Central memory CD8-positive, alpha-beta T cell (primary cell): ENCODE measurements around the gene BFSP2.

Experiments used
- ATAC-seq: fragments of 150-1000 bp; cut with Tn5 transposase; replicated peaks from 2 replicates; pipeline ENCODE4 v1.10.0; 2022; ENCODE audit warnings: mild to moderate bottlenecking, moderate FRiP score, moderate number of reproducible peaks; ENCODE audit not compliant: poor library complexity, severe bottlenecking; ENCODE audit errors: extremely low read depth
- DNase-seq, 2 donors: peaks; one replicate each; pipeline ENCODE4 v3.0.0; 2021; ENCODE audit warnings: low spot score in 2 of 2
- H3K27ac Mint-ChIP-seq: one replicate; pipeline ENCODE4 v1.8.0; 2022; ENCODE audit warnings: low read depth, mild to moderate bottlenecking, moderate library complexity, mixed read lengths
- H3K27me3 Mint-ChIP-seq: one replicate; pipeline ENCODE4 v1.8.0; 2022; ENCODE audit warnings: mixed read lengths
- H3K36me3 Mint-ChIP-seq: one replicate; pipeline ENCODE4 v1.8.0; 2022; ENCODE audit warnings: mild to moderate bottlenecking, moderate library complexity, mixed read lengths; ENCODE audit not compliant: insufficient read depth
- H3K4me1 Mint-ChIP-seq: one replicate; pipeline ENCODE4 v1.8.0; 2022; ENCODE audit warnings: mixed read lengths
- H3K4me3 Mint-ChIP-seq: one replicate; pipeline ENCODE4 v1.8.0; 2022; ENCODE audit warnings: mild to moderate bottlenecking, moderate library complexity, mixed read lengths
- H3K9me3 Mint-ChIP-seq: one replicate; pipeline ENCODE4 v1.8.0; 2022; ENCODE audit warnings: mixed read lengths

Gene BFSP2

GRCh38 chr3:133387341-133387740, 12.5 kb upstream of the BFSP2 start:
- no peak for DNase-seq
- Mint-ChIP-seq H3K36me3 (no peaks in the 10 kb centered on the region), H3K27ac (no peak overlapping the region), H3K4me3 (no peak overlapping the region), H3K4me1 (no peaks in the 10 kb centered on the region), H3K9me3 (no peaks in the 10 kb centered on the region), H3K27me3 (peaks cover 28% of the 10 kb centered on the region)
- ATAC-seq, result no peak

GRCh38 chr3:133388696-133389395, 11.0 kb upstream of the BFSP2 start:
- H3K27me3 Mint-ChIP-seq, result peaks cover 19% of the 10 kb centered on the region
- H3K4me1 Mint-ChIP-seq, result no peaks in the 10 kb centered on the region
- no peaks in the 10 kb centered on the region for H3K9me3 Mint-ChIP-seq
- no peak for DNase-seq
- H3K4me3 Mint-ChIP-seq, result no peak overlapping the region
- H3K27ac Mint-ChIP-seq, result no peak overlapping the region
- no peak for ATAC-seq
- peaks cover 2% of the 10 kb centered on the region for H3K36me3 Mint-ChIP-seq

- Mint-ChIP-seq H3K4me3 (no peak overlapping the region), H3K4me1 (no peaks in the 10 kb centered on the region), H3K27ac (no peak overlapping the region), H3K9me3 (no peaks in the 10 kb centered on the region), H3K36me3 (peaks cover 2% of the 10 kb centered on the region), H3K27me3 (no peaks in the 10 kb centered on the region)
- no peak for ATAC-seq
- no peak for DNase-seq
Measured at GRCh38 chr3:133390715-133391114, 9.1 kb upstream of the BFSP2 start.

GRCh38 chr3:133393204-133393603, 6.7 kb upstream of the BFSP2 start:
- no peak for ATAC-seq
- no peak overlapping the region for H3K27ac Mint-ChIP-seq
- no peak overlapping the region for H3K4me3 Mint-ChIP-seq
- no peaks in the 10 kb centered on the region for H3K9me3 Mint-ChIP-seq
- peaks cover 2% of the 10 kb centered on the region for H3K36me3 Mint-ChIP-seq
- peaks cover 7% of the 10 kb centered on the region for H3K27me3 Mint-ChIP-seq
- DNase-seq, result no peak
- no peaks in the 10 kb centered on the region for H3K4me1 Mint-ChIP-seq

GRCh38 chr3:133393691-133394474, 6.0 kb upstream of the BFSP2 start:
- H3K4me3 Mint-ChIP-seq, result no peak overlapping the region
- no peaks in the 10 kb centered on the region for H3K4me1 Mint-ChIP-seq
- DNase-seq (no peak), ATAC-seq (no peak)
- no peaks in the 10 kb centered on the region for H3K9me3 Mint-ChIP-seq
- H3K27me3 Mint-ChIP-seq, result peaks cover 8% of the 10 kb centered on the region
- no peak overlapping the region for H3K27ac Mint-ChIP-seq
- peaks cover 2% of the 10 kb centered on the region for H3K36me3 Mint-ChIP-seq

- Mint-ChIP-seq H3K4me3 (no peak overlapping the region), H3K36me3 (peaks cover 2% of the 10 kb centered on the region), H3K27ac (no peak overlapping the region)
Measured at GRCh38 chr3:133394561-133395311, 5.1 kb upstream of the BFSP2 start.

GRCh38 chr3:133396906-133397305, 3.0 kb upstream of the BFSP2 start:
- Mint-ChIP-seq H3K4me3 (no peak overlapping the region), H3K27ac (no peak overlapping the region), H3K4me1 (no peaks in the 10 kb centered on the region), H3K36me3 (peaks cover 2% of the 10 kb centered on the region), H3K9me3 (no peaks in the 10 kb centered on the region), H3K27me3 (peaks cover 19% of the 10 kb centered on the region)
- ATAC-seq (no peak), DNase-seq (no peak)

More at GRCh38 chr3:133394561-133395311, 5.1 kb upstream of the BFSP2 start:
- DNase-seq (no peak), ATAC-seq (no peak)
- Mint-ChIP-seq H3K9me3 (no peaks in the 10 kb centered on the region), H3K4me1 (no peaks in the 10 kb centered on the region), H3K27me3 (peaks cover 17% of the 10 kb centered on the region)

- H3K4me3 Mint-ChIP-seq, result no peak overlapping the region
- peaks cover 37% of the 10 kb centered on the region for H3K27me3 Mint-ChIP-seq
- no peaks in the 10 kb centered on the region for H3K9me3 Mint-ChIP-seq
- ATAC-seq, result no peak
- DNase-seq, result no peak
- H3K4me1 Mint-ChIP-seq, result no peaks in the 10 kb centered on the region
- no peaks in the 10 kb centered on the region for H3K36me3 Mint-ChIP-seq
- no peak overlapping the region for H3K27ac Mint-ChIP-seq
Measured at GRCh38 chr3:133401374-133402135, 1.7 kb downstream of the BFSP2 start.

GRCh38 chr3:133404920-133405319, 5.1 kb downstream of the BFSP2 start:
- Mint-ChIP-seq H3K27me3 (peaks cover 48% of the 10 kb centered on the region), H3K9me3 (no peaks in the 10 kb centered on the region)

GRCh38 chr3:133408366-133408765, 8.5 kb downstream of the BFSP2 start:
- ATAC-seq (no peak), DNase-seq (no peak)
- H3K36me3 Mint-ChIP-seq, result no peaks in the 10 kb centered on the region
- no peak overlapping the region for H3K4me3 Mint-ChIP-seq
- no peak overlapping the region for H3K27ac Mint-ChIP-seq
- no peaks in the 10 kb centered on the region for H3K9me3 Mint-ChIP-seq
- H3K4me1 Mint-ChIP-seq, result peaks cover 8% of the 10 kb centered on the region
- peaks cover 57% of the 10 kb centered on the region for H3K27me3 Mint-ChIP-seq

More at GRCh38 chr3:133404920-133405319, 5.1 kb downstream of the BFSP2 start:
- no peak for DNase-seq
- H3K27ac Mint-ChIP-seq, result no peak overlapping the region
- no peaks in the 10 kb centered on the region for H3K36me3 Mint-ChIP-seq
- no peak for ATAC-seq
- H3K4me1 Mint-ChIP-seq, result no peaks in the 10 kb centered on the region
- no peak overlapping the region for H3K4me3 Mint-ChIP-seq

GRCh38 chr3:133408961-133409360, 9.1 kb downstream of the BFSP2 start:
- Mint-ChIP-seq H3K4me3 (no peak overlapping the region), H3K4me1 (peaks cover 10% of the 10 kb centered on the region), H3K9me3 (no peaks in the 10 kb centered on the region), H3K27me3 (peaks cover 57% of the 10 kb centered on the region), H3K36me3 (no peaks in the 10 kb centered on the region), H3K27ac (no peak overlapping the region)
- DNase-seq (no peak), ATAC-seq (no peak)

GRCh38 chr3:133410191-133410892, 10.5 kb downstream of the BFSP2 start:
- no peak for DNase-seq
- no peak for ATAC-seq
- Mint-ChIP-seq H3K4me3 (no peak overlapping the region), H3K4me1 (peaks cover 10% of the 10 kb centered on the region), H3K9me3 (no peaks in the 10 kb centered on the region), H3K36me3 (no peaks in the 10 kb centered on the region), H3K27me3 (peaks cover 47% of the 10 kb centered on the region), H3K27ac (no peak overlapping the region)
